WTC11 (cell line): ENCODE results near the gene DISP2. TPM values are rescaled to one million over a fixed set of nuclear protein-coding genes. Genes with fewer than 3 reads are reported as not detected.

ENCODE experiments used
- ATAC-seq: fragments of 200-7000 bp; cut with Tn5 transposase; 2 replicates; pipeline ENCODE4 v1.10.0; 2021; ENCODE audit warnings: mild to moderate bottlenecking, moderate library complexity
- CTCF ChIA-PET: fragments of 300-600 bp; sonication (Branson Sonifier 250); formaldehyde crosslinking; loops from one replicate; lab custom pipeline; 2021; ENCODE audit warnings: antibody characterized with exemption; lab: Charles Lee
- POLR2A ChIA-PET: fragments of 350-600 bp; sonication (Branson Sonifier 250); formaldehyde crosslinking; loops from one replicate; lab custom pipeline; 2021; ENCODE audit warnings: antibody characterized with exemption; lab: Charles Lee
- DNase-seq: peaks from one replicate; pipeline ENCODE4 v3.0.0; 2021; ENCODE audit warnings: low spot score
- H3K27ac Mint-ChIP-seq: 2 replicates; pipeline ENCODE4 v1.8.0; 2021; ENCODE audit warnings: mixed read lengths
- H3K27me3 Mint-ChIP-seq: 2 replicates; pipeline ENCODE4 v1.8.0; 2021; ENCODE audit warnings: low read depth, mild to moderate bottlenecking, moderate library complexity, mixed read lengths
- H3K36me3 Mint-ChIP-seq: 2 replicates; pipeline ENCODE4 v1.8.0; 2021; ENCODE audit warnings: mixed read lengths
- H3K4me1 Mint-ChIP-seq: 2 replicates; pipeline ENCODE4 v1.8.0; 2022; ENCODE audit warnings: mixed read lengths
- H3K4me3 Mint-ChIP-seq: 2 replicates; pipeline ENCODE4 v1.8.0; 2021; ENCODE audit warnings: mild to moderate bottlenecking, moderate library complexity, mixed read lengths
- H3K9me3 Mint-ChIP-seq: 2 replicates; pipeline ENCODE4 v1.8.0; 2021; ENCODE audit warnings: mixed read lengths
- FOXP1 ChIP-seq: sonication (generic); formaldehyde crosslinking; IDR thresholded peaks from 2 replicates; pipeline ENCODE4 v1.8.0; 2022; ENCODE audit warnings: missing genetic modification reagents, mild to moderate bottlenecking, moderate library complexity, borderline replicate concordance
- GABPB1 ChIP-seq: sonication (generic); formaldehyde crosslinking; IDR thresholded peaks from 2 replicates; pipeline ENCODE4 v1.8.1; 2023; ENCODE audit warnings: mild to moderate bottlenecking, missing genetic modification reagents
- IRF2 ChIP-seq: sonication (generic); formaldehyde crosslinking; IDR thresholded peaks from 2 replicates; pipeline ENCODE4 v1.8.0; 2022; ENCODE audit warnings: low read depth, missing genetic modification reagents, borderline replicate concordance
- JUN ChIP-seq: sonication (generic); formaldehyde crosslinking; IDR thresholded peaks from 2 replicates; pipeline ENCODE4 v1.8.0; 2023; ENCODE audit warnings: mild to moderate bottlenecking, missing genetic modification reagents
- PRRX2 ChIP-seq: fragments of 250-450 bp; sonication (Bioruptor Pico); IDR thresholded peaks from 2 replicates; pipeline ENCODE4 v1.8.0; 2021; ENCODE audit warnings: mild to moderate bottlenecking
- RORB ChIP-seq: fragments of 250-450 bp; sonication (Bioruptor Pico); IDR thresholded peaks from 2 replicates; pipeline ENCODE4 v1.9.0; 2021; ENCODE audit warnings: mild to moderate bottlenecking
- SOX15 ChIP-seq: fragments of 250-450 bp; sonication (Bioruptor Pico); IDR thresholded peaks from 2 replicates; pipeline ENCODE4 v1.9.0; 2021; ENCODE audit warnings: mild to moderate bottlenecking
- ZNF263 ChIP-seq: sonication (generic); formaldehyde crosslinking; IDR thresholded peaks from 2 replicates; pipeline ENCODE4 v1.8.1; 2022; ENCODE audit warnings: low read depth, mild to moderate bottlenecking, moderate library complexity, missing genetic modification reagents
- total RNA-seq: library from RNA; stranded (reverse); gene quantifications from 3 replicates; pipeline ENCODE4 v1.2.3, GENCODE V29; 2021
- TF ChIP-seq, protein P1 (sequence below): sonication (generic); formaldehyde crosslinking; IDR thresholded peaks from 2 replicates; pipeline ENCODE4 v1.8.0; 2022; ENCODE audit warnings: mild to moderate bottlenecking, missing genetic modification reagents
- TF ChIP-seq, protein P2 (sequence below): sonication (generic); formaldehyde crosslinking; conservative IDR thresholded peaks from 2 replicates; pipeline ENCODE4 v1.8.1; 2022; ENCODE audit warnings: mild to moderate bottlenecking, missing genetic modification reagents
- TF ChIP-seq, protein P3 (sequence below): sonication (generic); formaldehyde crosslinking; IDR thresholded peaks from 2 replicates; pipeline ENCODE4 v1.8.1; 2022; ENCODE audit warnings: mild to moderate bottlenecking, moderate library complexity, missing genetic modification reagents
- TF ChIP-seq, protein P4 (sequence below): fragments of 250-450 bp; sonication (Bioruptor Pico); conservative IDR thresholded peaks from 2 replicates; pipeline ENCODE4 v1.9.0; 2021; ENCODE audit warnings: mild to moderate bottlenecking
- TF ChIP-seq, protein P5 (sequence below): sonication (generic); formaldehyde crosslinking; IDR thresholded peaks from 2 replicates; pipeline ENCODE4 v1.8.1; 2023; ENCODE audit warnings: mild to moderate bottlenecking, missing genetic modification reagents
- TF ChIP-seq, protein P6 (sequence below): sonication (generic); formaldehyde crosslinking; IDR thresholded peaks from 2 replicates; pipeline ENCODE4 v1.8.1; 2022; ENCODE audit warnings: mild to moderate bottlenecking, missing genetic modification reagents, moderate library complexity, borderline replicate concordance

Gene DISP2
- total RNA-seq, 1 experiment from 2014 or later: 3.5 TPM

DNA sequence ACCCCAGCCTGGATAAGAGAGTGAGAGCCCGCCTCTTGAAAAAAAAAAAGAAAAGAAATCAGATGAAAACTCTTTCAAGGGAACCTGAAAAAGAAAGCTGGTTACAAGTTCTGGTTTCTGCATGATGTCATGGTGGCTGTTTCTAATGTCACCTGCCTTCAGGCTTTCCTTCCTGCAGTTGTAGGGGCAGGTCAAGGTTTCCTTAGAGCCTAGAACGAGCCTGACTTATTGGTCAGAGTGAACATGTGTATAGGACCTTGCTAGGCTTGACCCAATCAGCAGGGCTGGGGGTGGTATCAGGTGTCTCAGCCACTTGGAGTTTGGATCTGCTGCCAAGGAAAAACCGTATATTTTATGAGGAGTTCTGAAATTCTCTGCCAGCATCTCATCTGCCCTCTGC, 51.3 kb downstream of the DISP2 start:
- ChIA-PET CTCF (interaction anchor here (1.5 kb wide), 1 partner anchor 71 kb away, joined by 7 read pairs; no protein-coding TSS in a partner anchor), POLR2A (no interaction called here)
- TF ChIP-seq, protein P1, sequence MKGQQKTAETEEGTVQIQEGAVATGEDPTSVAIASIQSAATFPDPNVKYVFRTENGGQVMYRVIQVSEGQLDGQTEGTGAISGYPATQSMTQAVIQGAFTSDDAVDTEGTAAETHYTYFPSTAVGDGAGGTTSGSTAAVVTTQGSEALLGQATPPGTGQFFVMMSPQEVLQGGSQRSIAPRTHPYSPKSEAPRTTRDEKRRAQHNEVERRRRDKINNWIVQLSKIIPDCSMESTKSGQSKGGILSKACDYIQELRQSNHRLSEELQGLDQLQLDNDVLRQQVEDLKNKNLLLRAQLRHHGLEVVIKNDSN (CRISPR knock-in tag): no peak
- TF ChIP-seq, protein P2, sequence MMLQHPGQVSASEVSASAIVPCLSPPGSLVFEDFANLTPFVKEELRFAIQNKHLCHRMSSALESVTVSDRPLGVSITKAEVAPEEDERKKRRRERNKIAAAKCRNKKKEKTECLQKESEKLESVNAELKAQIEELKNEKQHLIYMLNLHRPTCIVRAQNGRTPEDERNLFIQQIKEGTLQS (CRISPR knock-in tag): no peak
- peaks cover 56% of the 10 kb centered on the region for H3K36me3 Mint-ChIP-seq
- no peak overlapping the region for H3K27ac Mint-ChIP-seq
- no peaks in the 10 kb centered on the region for H3K9me3 Mint-ChIP-seq
- no peak for DNase-seq
- H3K27me3 Mint-ChIP-seq: no peaks in the 10 kb centered on the region
- H3K4me3 Mint-ChIP-seq: no peak overlapping the region
- no peak for ATAC-seq
- H3K4me1 Mint-ChIP-seq: peaks cover 17% of the 10 kb centered on the region

DNA sequence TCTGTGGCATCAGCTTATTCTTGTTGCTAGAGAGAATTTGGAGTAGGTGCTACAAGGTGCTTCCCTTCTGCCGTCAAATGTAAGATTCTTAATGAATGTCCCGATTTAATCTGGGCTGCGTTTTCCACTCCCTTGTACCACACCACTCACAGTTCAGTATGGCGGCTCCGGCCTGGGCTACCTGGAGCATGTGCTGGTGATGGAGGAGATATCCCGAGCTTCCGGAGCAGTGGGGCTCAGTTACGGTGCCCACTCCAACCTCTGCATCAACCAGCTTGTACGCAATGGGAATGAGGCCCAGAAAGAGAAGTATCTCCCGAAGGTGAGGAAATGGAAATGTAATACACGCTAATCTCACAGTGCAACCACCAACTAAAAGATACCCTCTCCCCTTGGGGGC, 52.5 kb downstream of the DISP2 start:
- POLR2A ChIA-PET: no interaction called here
- DNase-seq: no peak
- no peak for ATAC-seq
- no peak for TF ChIP-seq SOX15 (CRISPR knock-in tag)
- TF ChIP-seq ZNF263 (CRISPR knock-in tag): no peak
- TF ChIP-seq JUN (CRISPR knock-in tag): no peak
- no peak for TF ChIP-seq IRF2 (CRISPR knock-in tag)
- TF ChIP-seq FOXP1 (CRISPR knock-in tag): no peak
- TF ChIP-seq, protein P3, sequence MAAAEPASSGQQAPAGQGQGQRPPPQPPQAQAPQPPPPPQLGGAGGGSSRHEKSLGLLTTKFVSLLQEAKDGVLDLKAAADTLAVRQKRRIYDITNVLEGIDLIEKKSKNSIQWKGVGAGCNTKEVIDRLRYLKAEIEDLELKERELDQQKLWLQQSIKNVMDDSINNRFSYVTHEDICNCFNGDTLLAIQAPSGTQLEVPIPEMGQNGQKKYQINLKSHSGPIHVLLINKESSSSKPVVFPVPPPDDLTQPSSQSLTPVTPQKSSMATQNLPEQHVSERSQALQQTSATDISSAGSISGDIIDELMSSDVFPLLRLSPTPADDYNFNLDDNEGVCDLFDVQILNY: no peak
- TF ChIP-seq, all 79 proteins: peak for 0
- Mint-ChIP-seq H3K9me3 (no peaks in the 10 kb centered on the region), H3K4me1 (peaks cover 11% of the 10 kb centered on the region), H3K27ac (no peak overlapping the region), H3K36me3 (peaks cover 67% of the 10 kb centered on the region), H3K27me3 (no peaks in the 10 kb centered on the region), H3K4me3 (no peak overlapping the region)
- CTCF ChIA-PET: interaction anchor here (0.9 to 1.5 kb wide), 2 partner anchors 66 to 73 kb away, joined by 3 to 7 read pairs; no protein-coding TSS in a partner anchor

DNA sequence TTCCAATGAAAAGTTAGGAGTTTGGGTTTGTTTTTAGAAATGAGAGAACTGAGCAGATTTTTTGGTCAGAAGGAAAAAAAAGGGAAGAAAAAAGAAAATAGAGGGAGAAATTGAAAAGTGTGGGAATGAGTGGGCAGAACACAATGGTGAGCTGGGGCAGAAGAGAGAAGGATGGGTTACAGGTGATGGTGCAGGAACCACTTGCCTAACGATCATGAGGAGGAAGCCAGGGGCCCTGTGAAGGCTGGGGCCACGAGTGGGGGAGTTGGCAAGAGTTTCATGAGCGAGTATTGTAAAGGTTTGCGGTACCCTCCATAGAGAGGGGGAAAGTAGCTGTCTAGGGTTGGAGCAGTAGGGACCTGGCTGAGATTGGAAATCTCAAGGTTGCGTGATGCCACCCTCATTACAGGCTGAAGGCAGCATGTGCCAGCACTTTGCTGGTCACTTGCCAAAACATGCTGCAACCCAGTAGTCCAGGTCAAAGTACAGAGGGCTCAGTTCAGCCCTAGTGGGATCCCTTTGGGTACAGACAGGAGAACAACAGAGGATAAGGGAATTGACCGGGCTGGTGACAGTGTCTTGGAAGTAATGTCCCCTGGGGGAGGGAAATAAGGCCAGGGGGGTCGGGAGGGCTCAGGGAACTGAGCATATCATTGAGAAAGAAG, 54.2 kb downstream of the DISP2 start:
- no peak overlapping the region for H3K4me3 Mint-ChIP-seq
- POLR2A ChIA-PET: no interaction called here
- no peaks in the 10 kb centered on the region for H3K27me3 Mint-ChIP-seq
- no peak for DNase-seq
- ATAC-seq: no peak
- H3K36me3 Mint-ChIP-seq: peaks cover 72% of the 10 kb centered on the region
- CTCF ChIA-PET: interaction anchor here (0.8 kb wide), 1 partner anchor 121 kb away, joined by 3 read pairs; no protein-coding TSS in a partner anchor
- TF ChIP-seq PRRX2 (CRISPR knock-in tag) (no peak), GABPB1 (CRISPR knock-in tag) (peak; percentile 77)
- TF ChIP-seq, all 79 proteins: peak for 1
- no peaks in the 10 kb centered on the region for H3K9me3 Mint-ChIP-seq
- H3K4me1 Mint-ChIP-seq: peaks cover 4% of the 10 kb centered on the region
- H3K27ac Mint-ChIP-seq: no peak overlapping the region

DNA sequence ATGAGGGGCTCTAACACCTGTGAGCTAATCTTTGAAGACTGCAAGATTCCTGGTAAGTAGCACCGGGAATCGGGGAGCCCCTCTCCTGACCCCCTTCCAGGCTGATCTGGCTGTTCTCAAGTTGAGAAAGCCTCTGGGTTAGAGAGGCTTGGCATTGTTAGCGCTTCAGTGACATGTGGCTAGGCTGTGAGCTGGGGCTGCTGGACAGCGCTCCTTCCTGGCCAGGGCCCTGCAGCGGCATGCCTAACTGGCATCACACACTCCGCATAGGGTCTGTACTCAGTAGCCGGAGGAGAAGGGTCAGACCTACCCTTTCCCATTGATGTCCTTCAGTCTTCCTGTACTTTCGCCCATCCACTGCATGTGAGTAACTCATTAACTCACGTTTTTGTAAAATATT, 55.0 kb downstream of the DISP2 start:
- no peaks in the 10 kb centered on the region for H3K27me3 Mint-ChIP-seq
- no peak overlapping the region for H3K27ac Mint-ChIP-seq
- no peaks in the 10 kb centered on the region for H3K9me3 Mint-ChIP-seq
- ChIA-PET POLR2A (no interaction called here), CTCF (interaction anchor here (0.8 kb wide), 1 partner anchor 122 kb away, joined by 3 read pairs; no protein-coding TSS in a partner anchor)
- H3K4me3 Mint-ChIP-seq: no peak overlapping the region
- H3K36me3 Mint-ChIP-seq: peaks cover 71% of the 10 kb centered on the region
- DNase-seq: no peak
- H3K4me1 Mint-ChIP-seq: no peaks in the 10 kb centered on the region
- TF ChIP-seq, protein P4, sequence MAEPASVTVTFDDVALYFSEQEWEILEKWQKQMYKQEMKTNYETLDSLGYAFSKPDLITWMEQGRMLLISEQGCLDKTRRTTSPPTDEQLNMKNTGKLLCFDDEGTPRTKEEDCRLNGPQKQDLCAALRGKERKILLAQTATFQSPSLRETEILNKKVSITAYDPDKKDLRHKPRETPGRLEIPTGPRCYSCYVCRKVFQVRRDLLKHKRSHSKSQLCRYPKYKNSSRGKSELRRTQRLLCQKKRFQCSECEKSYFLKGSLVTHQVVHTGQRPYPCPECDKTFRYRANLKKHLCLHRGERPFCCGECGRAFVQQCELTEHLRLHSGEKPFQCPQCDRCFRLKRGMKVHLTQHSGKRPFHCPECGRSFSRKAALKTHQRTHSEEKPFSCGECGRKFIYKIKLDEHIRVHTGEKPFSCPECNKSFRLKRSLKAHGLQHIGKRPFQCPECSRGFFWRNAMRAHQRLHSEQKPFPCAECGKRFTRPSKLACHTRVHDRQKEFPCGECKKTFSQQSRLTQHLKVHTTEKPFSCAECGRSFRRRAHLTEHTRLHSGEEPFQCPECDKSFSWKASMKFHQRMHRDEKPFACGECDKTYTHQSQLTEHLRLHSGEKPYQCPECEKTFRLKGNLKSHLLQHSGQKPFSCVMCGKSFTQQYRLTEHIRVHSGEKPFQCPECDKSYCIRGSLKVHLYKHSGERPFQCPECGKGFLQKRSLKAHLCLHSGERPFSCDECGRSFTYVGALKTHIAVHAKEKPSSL: no peak
- no peak for TF ChIP-seq GABPB1 (CRISPR knock-in tag)
- TF ChIP-seq RORB (CRISPR knock-in tag): no peak
- TF ChIP-seq, protein P5, sequence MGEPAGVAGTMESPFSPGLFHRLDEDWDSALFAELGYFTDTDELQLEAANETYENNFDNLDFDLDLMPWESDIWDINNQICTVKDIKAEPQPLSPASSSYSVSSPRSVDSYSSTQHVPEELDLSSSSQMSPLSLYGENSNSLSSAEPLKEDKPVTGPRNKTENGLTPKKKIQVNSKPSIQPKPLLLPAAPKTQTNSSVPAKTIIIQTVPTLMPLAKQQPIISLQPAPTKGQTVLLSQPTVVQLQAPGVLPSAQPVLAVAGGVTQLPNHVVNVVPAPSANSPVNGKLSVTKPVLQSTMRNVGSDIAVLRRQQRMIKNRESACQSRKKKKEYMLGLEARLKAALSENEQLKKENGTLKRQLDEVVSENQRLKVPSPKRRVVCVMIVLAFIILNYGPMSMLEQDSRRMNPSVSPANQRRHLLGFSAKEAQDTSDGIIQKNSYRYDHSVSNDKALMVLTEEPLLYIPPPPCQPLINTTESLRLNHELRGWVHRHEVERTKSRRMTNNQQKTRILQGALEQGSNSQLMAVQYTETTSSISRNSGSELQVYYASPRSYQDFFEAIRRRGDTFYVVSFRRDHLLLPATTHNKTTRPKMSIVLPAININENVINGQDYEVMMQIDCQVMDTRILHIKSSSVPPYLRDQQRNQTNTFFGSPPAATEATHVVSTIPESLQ (CRISPR knock-in tag): no peak
- TF ChIP-seq, protein P6, sequence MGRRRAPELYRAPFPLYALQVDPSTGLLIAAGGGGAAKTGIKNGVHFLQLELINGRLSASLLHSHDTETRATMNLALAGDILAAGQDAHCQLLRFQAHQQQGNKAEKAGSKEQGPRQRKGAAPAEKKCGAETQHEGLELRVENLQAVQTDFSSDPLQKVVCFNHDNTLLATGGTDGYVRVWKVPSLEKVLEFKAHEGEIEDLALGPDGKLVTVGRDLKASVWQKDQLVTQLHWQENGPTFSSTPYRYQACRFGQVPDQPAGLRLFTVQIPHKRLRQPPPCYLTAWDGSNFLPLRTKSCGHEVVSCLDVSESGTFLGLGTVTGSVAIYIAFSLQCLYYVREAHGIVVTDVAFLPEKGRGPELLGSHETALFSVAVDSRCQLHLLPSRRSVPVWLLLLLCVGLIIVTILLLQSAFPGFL: no peak
- TF ChIP-seq, all 79 proteins: peak for 0
- ATAC-seq: 0 out of 2 replicates have a peak, but pooled peaks have one; percentile 30
